BE2C (cell line): ENCODE measurements around the gene PARD3. TPM values are rescaled to one million over a fixed set of nuclear protein-coding genes. Genes with fewer than 3 reads are reported as not detected.

Experiments
- DNase-seq: peaks from one replicate; pipeline ENCODE4 v3.0.0-alpha.2; 2020
- H3K27me3 ChIP-seq: fragments of 250-450 bp; sonication (Bioruptor Pico); 2 replicates; pipeline ENCODE4 v1.5.1; 2020; ENCODE audit warnings: mild to moderate bottlenecking
- H3K36me3 ChIP-seq: fragments of 250-450 bp; sonication (Bioruptor Pico); 2 replicates; pipeline ENCODE4 v1.5.1; 2020; ENCODE audit warnings: mild to moderate bottlenecking
- H3K4me1 ChIP-seq: fragments of 250-450 bp; sonication (Bioruptor Pico); 2 replicates; pipeline ENCODE4 v1.5.1; 2020
- H3K4me3 ChIP-seq: 2 replicates; pipeline ENCODE4 v1.5.1; 2011; ENCODE audit warnings: low read depth, low read length
- H3K9me3 ChIP-seq: fragments of 250-450 bp; sonication (Bioruptor Pico); 2 replicates; pipeline ENCODE4 v1.5.1; 2020
- polyA plus RNA-seq: library from polyadenylated mRNA; unstranded; fragments of >200 nt; gene quantifications from one replicate; pipeline ENCODE4 v1.2.1, GENCODE V29; 2012; ENCODE audit warnings: low read depth, missing spikeins; ENCODE audit not compliant: insufficient read length, insufficient read depth
- TF ChIP-seq, protein P1 (sequence below): IDR thresholded peaks from 2 replicates; pipeline ENCODE4 v1.5.1; 2012; ENCODE audit warnings: mild to moderate bottlenecking, low read depth, low read length

PARD3 gene
- 12.6 TPM for polyA plus RNA-seq

DNA sequence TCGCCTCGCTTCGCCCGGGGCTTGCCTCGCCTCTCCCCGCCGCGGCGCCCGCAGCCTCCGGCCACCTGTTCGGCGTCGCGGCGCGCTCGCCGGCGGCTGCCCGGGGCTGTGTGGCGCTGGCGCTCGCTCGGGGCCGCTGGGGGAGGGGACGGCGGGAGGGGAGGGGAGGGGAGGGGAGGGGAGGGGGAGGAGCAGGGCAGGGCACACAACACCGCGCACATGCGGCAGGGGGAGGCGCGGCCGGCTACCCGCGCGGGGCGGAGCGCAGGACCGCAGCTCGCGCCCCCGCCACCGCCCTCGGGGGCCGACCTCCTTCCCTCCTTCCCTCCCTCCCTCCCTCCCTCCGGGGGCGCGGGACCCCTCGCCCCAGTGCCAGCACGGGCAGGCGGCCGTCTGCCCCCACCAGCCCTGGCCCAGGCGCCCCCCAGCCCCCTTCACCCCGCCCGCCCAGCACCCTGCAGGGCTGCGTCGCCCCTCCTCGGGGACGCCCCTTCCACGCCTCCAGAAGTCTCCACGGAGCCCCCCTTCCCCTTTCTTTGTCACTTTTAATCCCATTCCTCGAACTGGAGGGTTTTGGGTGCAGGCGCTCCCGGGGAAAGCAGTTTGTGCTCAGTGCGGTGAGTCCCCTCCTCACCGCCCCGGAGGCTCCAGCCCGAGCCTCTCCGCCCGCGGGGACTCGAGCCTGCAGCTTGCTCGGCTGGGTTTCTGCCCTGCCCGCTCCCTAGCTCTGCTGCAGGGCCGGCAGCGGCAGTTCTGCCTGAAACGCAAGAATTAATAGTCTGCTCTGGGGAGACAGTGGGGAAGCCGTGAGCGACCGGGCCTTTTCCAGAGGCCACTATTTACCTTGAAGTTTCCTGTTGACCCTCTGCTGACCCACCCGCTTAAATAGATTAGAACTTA lies at the start of gene PARD3:
TSS of gene PARD3 (minus strand) at position 112 of the 900 bp plus-strand sequence. CDS start 301 bp downstream, outside the sequence.
- peak; percentile 84 for DNase-seq
- Histone ChIP-seq H3K4me3 (peak within 1 kb of the TSS; percentile 72), H3K27me3 (no peaks in the 10 kb centered on the region), H3K36me3 (no peaks in the 10 kb centered on the region), H3K4me1 (no peaks in the 10 kb centered on the region; the same call in 1 of the 2 replicates), H3K9me3 (no peaks in the 10 kb centered on the region)
- TF ChIP-seq, protein P1, sequence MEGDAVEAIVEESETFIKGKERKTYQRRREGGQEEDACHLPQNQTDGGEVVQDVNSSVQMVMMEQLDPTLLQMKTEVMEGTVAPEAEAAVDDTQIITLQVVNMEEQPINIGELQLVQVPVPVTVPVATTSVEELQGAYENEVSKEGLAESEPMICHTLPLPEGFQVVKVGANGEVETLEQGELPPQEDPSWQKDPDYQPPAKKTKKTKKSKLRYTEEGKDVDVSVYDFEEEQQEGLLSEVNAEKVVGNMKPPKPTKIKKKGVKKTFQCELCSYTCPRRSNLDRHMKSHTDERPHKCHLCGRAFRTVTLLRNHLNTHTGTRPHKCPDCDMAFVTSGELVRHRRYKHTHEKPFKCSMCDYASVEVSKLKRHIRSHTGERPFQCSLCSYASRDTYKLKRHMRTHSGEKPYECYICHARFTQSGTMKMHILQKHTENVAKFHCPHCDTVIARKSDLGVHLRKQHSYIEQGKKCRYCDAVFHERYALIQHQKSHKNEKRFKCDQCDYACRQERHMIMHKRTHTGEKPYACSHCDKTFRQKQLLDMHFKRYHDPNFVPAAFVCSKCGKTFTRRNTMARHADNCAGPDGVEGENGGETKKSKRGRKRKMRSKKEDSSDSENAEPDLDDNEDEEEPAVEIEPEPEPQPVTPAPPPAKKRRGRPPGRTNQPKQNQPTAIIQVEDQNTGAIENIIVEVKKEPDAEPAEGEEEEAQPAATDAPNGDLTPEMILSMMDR: no peak

- H3K27me3 ChIP-seq: no peaks in the 10 kb centered on the region
- no peak overlapping the region; the same call in 1 of the 2 replicates for H3K4me3 ChIP-seq
- TF ChIP-seq, protein P1: no peak
- no peaks in the 10 kb centered on the region for H3K9me3 ChIP-seq
- H3K36me3 ChIP-seq: no peaks in the 10 kb centered on the region
- DNase-seq: no peak
- H3K4me1 ChIP-seq: no peaks in the 10 kb centered on the region; the same call in 1 of the 2 replicates
Measured at GRCh38 chr10:34864149-34865067, 49.3 kb upstream of the PARD3 start.

DNA sequence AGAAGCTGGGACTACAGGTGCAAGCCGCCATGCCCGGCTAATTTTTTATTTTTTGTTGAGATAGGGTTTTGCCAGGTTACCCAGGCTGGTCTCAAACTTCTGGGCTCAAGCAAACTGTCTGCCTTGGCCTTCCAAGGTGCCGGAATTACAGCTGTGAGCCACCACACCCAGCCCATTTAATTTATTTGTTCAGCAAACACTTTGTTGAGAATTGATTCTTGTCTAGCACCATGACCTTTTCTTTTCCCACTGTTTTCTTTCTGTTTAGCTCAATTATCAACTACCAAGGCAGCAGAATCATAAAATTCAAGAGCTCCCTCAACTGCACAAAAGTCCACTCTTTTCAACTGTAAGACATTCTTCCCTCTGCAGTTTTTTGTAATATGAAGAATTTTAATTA lies 47.8 kb upstream of the PARD3 start:
- Histone ChIP-seq H3K27me3 (no peaks in the 10 kb centered on the region), H3K9me3 (no peaks in the 10 kb centered on the region), H3K4me3 (no peak overlapping the region), H3K4me1 (no peaks in the 10 kb centered on the region; the same call in 1 of the 2 replicates), H3K36me3 (no peaks in the 10 kb centered on the region)
- TF ChIP-seq, protein P1: no peak
- no peak for DNase-seq

GRCh38 chr10:34861293-34862021 lies 46.4 kb upstream of the PARD3 start:
- no peaks in the 10 kb centered on the region; the same call in 1 of the 2 replicates for H3K4me1 ChIP-seq
- DNase-seq: no peak
- no peak overlapping the region for H3K4me3 ChIP-seq
- TF ChIP-seq, protein P1: no peak
- H3K9me3 ChIP-seq: no peaks in the 10 kb centered on the region
- H3K36me3 ChIP-seq: no peaks in the 10 kb centered on the region
- no peaks in the 10 kb centered on the region for H3K27me3 ChIP-seq

DNA sequence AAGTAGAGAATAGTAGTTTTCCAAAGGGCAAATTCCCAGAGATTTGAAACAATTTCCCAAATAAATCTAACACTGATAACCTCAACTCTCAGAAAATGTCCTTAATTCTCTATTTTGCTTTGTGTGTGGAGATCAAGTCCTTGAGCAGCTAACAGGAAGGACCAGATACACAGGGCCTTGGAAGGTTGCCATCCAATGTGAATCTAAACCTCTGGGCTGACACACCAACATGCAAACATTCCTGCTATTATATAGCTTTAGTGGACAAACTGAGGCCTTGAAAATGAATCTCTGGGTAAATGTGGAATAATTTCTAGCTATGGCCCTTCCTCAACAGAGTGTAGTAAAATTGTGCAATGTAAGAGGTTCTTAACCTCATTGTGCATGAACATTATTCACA lies 44.1 kb upstream of the PARD3 start:
- Histone ChIP-seq H3K9me3 (no peaks in the 10 kb centered on the region), H3K36me3 (no peaks in the 10 kb centered on the region), H3K4me3 (no peak overlapping the region), H3K4me1 (no peaks in the 10 kb centered on the region), H3K27me3 (no peaks in the 10 kb centered on the region)
- DNase-seq: no peak
- TF ChIP-seq, protein P1: no peak
